Stimulated activated CD4-positive, alpha-beta T cell treated with anti-CD3 and anti-CD28 coated beads, Interleukin-12 subunit alpha, Interleukin-12 subunit beta, amount 100 ng/mL, for 4 hours (primary cell): ENCODE results near the gene EXD3.
"Not testable (repeated sequence)": the region's sequence is repeated elsewhere in the genome, so short reads cannot be mapped to it uniquely, and the experiment has no call there.

Experiments
- DNase-seq: peaks from one replicate; pipeline ENCODE4 v3.0.0-alpha.2; 2020

The EXD3 gene

GRCh38 chr9:137354845-137355760 lies 67.9 kb downstream of the EXD3 start:
- no peak for DNase-seq

DNA sequence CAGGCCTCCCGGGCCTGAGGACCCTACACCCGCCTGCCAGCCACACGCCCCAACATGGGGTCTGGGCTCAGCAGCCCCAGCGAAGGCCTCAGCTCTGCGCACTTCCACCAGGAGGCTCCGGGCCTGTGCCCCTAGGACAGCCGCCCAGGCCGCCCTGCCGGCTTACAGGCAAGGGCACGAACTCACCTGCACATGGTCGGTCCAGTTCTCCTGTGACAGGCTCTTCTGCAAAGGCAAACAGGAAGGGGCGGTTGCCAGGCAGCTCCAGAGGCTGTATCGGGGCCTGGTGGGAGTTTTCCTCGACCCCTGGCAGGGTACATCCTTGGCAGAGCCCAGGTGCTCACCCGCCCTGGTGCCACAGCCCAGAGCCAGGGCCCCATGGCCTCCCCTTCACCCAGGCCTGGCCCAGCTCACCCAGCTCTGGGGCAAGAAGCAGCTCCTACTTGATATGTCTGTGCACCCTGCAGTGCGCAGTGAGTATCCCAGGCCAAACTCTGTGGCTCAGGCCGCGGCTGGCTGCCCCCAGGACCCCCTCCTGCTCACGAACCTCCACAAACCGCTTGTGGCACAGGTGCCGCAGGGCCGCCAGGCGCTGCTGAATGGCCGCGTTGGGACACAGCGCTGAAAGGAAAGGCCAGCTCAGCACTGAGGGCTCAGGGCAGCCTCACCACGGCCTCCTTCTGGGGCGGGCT lies 68.7 kb downstream of the EXD3 start:
- DNase-seq, result no peak

DNA sequence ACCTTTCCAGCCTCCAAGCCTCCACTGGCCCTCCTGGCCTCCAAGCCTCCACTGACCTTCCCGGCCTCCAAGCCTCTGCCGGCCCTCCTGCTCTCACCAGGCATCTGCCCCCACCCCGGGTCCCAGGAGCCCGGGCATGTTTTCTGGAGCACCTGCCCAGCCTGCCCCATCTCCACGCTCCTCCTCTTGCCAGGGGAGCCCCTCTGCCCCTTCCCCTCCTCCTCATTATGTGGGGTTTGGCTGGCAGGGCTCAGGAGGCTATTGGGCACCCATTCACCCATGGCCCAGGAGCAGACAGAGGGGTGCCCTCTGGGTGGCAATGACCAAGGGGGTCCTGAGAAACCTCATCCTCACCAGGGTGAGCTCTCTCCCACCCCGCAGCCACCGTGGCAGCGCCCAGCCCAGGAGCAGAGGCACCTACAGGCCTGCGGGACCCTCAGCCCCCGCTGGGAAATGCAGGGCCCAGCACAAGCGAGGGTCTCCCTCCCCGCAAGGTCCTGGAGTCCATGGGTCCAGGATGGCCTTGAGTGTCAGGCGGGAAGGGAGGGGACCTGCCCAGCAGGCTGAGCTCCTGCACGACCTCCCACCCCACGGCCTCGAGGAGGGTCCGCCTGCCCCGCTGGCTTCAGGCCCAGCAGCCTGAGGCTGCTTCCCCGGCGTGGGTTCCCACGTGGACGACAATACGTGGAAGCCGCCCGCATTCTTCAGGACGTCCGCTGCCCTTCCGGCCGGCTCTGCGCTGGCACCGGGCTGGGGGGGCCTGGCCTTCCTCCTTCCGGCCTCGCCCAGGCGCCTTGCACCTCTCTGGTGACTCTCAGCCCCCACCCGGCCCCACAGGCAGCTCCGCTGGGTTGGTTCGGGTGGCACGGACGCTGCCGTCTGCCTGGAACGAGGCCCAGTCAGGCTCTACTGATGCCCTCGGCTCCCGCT lies 69.5 kb downstream of the EXD3 start:
- DNase-seq, result no peak

- no peak for DNase-seq
Measured at GRCh38 chr9:137352511-137353222, 70.3 kb downstream of the EXD3 start.

- DNase-seq, result no peak
Measured at GRCh38 chr9:137351781-137352501, 71.0 kb downstream of the EXD3 start.

- no peak for DNase-seq
Measured at GRCh38 chr9:137350696-137351584, 72.0 kb downstream of the EXD3 start.

GRCh38 chr9:137349471-137350033 lies 73.4 kb downstream of the EXD3 start:
- no peak for DNase-seq

DNA sequence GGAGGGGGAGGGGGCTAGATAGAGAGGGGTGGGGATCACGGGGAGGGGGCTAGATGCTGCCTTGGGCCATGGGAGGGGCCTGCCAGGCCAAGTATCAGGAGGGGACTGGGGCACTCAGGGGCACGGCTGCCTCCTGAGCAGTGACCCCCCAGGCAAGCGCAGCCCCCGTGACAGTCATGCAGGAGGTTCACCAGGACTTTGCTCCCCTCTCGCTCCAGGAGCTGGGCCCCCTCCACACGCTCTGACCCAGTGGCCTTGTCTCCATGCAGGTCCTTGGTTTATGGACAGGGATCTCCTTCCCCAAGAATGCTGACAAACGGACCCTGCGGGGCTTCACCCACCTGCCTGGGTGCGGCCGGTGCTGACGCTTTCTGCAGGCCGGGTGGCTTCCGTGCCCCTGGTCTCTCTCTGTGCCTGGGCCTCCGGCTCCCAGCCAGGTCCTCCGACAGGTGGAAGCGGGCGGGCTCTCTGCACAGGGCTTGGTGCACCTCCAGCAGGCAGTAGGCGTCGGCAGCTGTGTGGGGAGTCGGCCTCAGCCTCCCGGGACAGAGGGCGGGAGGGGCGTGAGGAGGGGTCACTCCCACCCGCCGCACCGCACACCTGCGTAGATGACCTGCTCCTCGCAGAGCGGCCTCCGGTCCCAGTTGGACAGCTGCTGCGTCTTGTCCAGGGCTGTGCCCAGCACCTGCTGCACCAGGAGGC lies 74.0 kb downstream of the EXD3 start:
- DNase-seq, result no peak

GRCh38 chr9:137347928-137348327 lies 75.0 kb downstream of the EXD3 start:
- DNase-seq, result no peak

DNA sequence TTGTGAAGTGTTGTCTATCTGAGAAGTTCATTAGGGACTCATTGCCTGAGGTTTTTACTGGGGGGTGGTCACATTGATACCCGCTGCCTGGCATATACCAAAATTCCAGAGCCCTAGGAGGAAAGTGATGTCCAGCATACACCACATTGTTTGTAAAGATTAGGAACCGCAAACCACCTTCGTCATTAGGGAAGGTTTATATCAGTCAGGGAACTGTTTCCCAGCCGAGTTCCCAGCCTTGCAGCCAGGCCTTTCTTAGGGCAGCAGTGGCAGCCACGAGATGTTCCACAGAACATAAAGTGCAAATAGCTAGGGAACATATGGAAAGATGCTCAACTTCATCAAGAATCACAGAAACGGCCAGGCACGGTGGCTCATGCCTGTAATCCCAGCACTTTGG lies 80.5 kb downstream of the EXD3 start:
- no peak for DNase-seq

GRCh38 chr9:137341227-137341626 lies 81.7 kb downstream of the EXD3 start:
- DNase-seq, result no peak

DNA sequence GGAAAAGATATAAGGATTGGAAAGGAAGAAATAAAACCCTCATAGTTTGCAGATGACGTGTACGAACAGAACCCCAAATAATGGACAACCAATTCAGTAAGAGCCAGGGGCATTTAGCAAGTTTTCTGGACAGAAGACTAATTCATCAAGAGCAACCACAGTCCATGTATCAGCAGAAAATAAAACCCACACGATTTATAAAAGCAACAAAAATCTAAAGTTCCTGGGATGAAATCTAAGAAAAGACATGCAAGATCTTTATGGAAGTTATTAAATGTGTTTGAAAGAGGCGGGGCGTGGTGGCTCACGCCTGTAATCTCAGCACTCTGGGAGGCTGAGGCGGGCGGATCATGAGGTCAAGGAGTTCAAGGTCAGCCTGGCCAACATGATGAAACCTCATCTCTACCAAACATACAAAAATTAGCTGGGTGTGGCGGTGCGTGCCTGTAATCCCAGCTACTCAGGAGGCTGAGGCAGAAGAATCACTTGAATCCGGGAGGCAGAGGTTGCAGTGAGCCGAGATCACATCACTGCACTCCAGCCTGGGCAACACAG lies 83.0 kb downstream of the EXD3 start:
- DNase-seq, result not testable (repeated sequence)

DNA sequence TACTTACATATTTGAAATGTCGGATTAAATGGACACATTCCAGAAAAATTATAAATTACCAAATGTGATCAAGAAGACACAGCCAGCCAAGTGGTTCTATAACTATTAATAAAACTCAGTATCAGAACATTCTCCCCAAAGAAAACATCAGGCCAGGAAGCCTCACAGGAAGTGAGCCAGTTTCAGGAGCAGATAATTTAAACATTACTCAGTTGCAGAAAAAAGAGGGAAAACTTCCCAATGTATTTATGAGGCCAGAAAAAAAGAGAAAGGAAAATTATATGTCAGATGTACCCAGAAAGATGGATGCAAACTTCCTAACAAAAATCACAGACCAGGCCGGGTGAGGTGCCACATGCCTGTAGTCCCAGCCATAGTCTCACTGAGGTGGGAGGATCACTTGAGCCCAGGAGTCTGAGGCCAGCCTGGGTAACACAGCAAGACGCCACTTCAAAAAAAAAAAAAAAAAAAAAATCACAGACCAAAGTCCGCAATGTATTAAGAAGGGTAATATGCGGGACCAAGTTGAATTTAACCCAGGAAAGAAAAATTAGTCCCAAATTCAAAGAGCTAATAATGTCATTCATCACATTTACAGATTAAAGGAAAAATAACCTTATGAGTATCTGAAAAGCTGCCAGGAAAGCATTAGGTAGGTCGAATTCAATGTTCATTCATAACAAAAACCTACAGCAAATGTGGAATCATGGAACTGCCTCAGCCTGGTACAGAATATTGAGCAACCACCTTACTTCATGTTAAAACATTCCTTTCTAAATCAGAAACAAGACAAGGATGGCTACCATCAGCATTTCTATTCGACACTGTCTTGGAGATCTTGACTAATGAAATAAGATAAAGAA lies 83.7 kb downstream of the EXD3 start:
- no peak for DNase-seq

DNA sequence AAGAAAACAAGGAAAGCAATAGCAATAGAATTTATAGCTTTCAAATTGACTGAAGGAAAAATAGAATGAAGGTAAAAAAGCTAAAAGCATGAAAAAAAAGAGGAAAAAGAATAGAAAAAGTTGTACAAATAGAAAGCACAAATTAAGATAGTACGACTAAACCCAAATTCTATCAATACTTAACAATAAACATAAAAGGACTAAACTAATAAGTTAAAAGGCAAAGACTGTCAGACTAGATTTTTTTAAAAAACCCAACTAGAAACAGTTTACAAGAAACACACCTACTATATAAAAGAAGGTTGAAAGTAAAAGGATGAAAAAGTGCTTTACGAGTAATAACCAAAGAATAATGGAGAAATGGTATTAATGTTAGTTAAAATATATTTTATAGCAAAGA lies 86.2 kb downstream of the EXD3 start:
- DNase-seq, result no peak

GRCh38 chr9:137333016-137333671 lies 89.8 kb downstream of the EXD3 start:
- no peak for DNase-seq

DNA sequence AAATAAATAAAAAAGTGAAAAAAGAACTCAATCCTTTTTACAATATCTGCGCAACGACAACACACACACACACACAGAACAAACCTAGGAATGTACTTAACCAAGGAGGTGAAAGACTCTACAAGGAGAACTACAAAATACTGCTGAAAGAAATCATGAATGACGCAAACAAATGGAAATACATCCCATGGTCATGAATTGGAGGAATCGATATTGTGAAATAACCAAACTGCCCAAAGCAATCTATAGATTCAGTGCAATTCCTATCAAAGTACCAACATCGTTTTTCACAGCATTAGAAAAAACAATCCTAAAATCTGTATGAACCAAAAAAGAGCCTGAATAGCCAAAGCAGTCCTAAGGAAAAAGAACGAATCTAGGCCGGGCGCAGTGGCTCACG lies 91.0 kb downstream of the EXD3 start:
- DNase-seq, result no peak

- DNase-seq, result no peak
Measured at GRCh38 chr9:137330689-137331088, 92.3 kb downstream of the EXD3 start.

- DNase-seq, result not testable (repeated sequence)
Measured at GRCh38 chr9:137329590-137329989, 93.4 kb downstream of the EXD3 start.
